Measurements from ENCODE around the gene SPRR5.

The SPRR5 gene

GRCh38 chr1:152986578-152986977, 39.6 kb downstream of the SPRR5 start:
- DNase-seq = no peak

- DNase-seq = no peak
Observed at GRCh38 chr1:152993186-152993585, 46.2 kb downstream of the SPRR5 start.

- no peak for DNase-seq
Observed at GRCh38 chr1:152995842-152996241, 48.8 kb downstream of the SPRR5 start.

- no peak for DNase-seq
Observed at GRCh38 chr1:152996633-152997400, 49.8 kb downstream of the SPRR5 start.

GRCh38 chr1:152997901-152998300, 50.9 kb downstream of the SPRR5 start:
- DNase-seq = no peak

GRCh38 chr1:152998476-152998875, 51.5 kb downstream of the SPRR5 start:
- DNase-seq = no peak

Measured in activated naive CD4-positive, alpha-beta T cell (primary cell).